Heart left ventricle (tissue), 16 donors: ENCODE results near the gene NTRK2. TPM values are rescaled to one million over a fixed set of nuclear protein-coding genes. Genes with fewer than 3 reads are reported as not detected.

Source experiments
- ATAC-seq, 4 donors: fragments of 200-7000 bp; cut with Tn5 transposase; one replicate each; pipeline ENCODE4 v1.9.1; 2020 to 2022; ENCODE audit warnings: moderate library complexity in 4 of 4, mild to moderate bottlenecking in 3 of 4, moderate number of reproducible peaks in 1 of 4
- DNase-seq, 5 donors: peaks; one replicate each; pipeline ENCODE4 v3.0.0-alpha.2; 2020
- H3K27ac ChIP-seq, 12 donors: fragments of 200-600 bp; sonication (generic) in 4 of 12; one replicate each; pipeline versions ENCODE4 v1.5.0 to v1.8.0; 2016 to 2022; ENCODE audit warnings: mild to moderate bottlenecking in 2 of 12
- H3K27me3 ChIP-seq, 9 donors: fragments of 200-600 bp; sonication (generic) in 2 of 9; one replicate each; pipeline versions ENCODE4 v1.5.1 to v1.8.0; 2016 to 2022; ENCODE audit warnings: mild to moderate bottlenecking in 3 of 9
- H3K36me3 ChIP-seq, 9 donors: fragments of 200-600 bp; sonication (generic) in 2 of 9; one replicate each; pipeline versions ENCODE4 v1.5.0 to v1.8.0; 2018 to 2022; ENCODE audit warnings: mild to moderate bottlenecking in 2 of 9
- H3K4me1 ChIP-seq, 12 donors: fragments of 200-600 bp; sonication (generic) in 4 of 12; one replicate each; pipeline versions ENCODE4 v1.5.0 to v1.8.0; 2016 to 2022; ENCODE audit warnings: mild to moderate bottlenecking in 3 of 12
- H3K4me3 ChIP-seq, 12 donors: fragments of 200-600 bp; sonication (generic) in 4 of 12; one replicate each; pipeline versions ENCODE4 v1.5.0 to v1.8.0; 2017 to 2022; ENCODE audit warnings: mild to moderate bottlenecking in 9 of 12, moderate library complexity in 4 of 12
- H3K9me3 ChIP-seq, 12 donors: fragments of 200-600 bp; sonication (generic) in 4 of 12; one replicate each; pipeline versions ENCODE4 v1.5.0 to v1.8.0; 2016 to 2022; ENCODE audit warnings: mild to moderate bottlenecking in 1 of 12
- POLR2A ChIP-seq, 2 donors: fragments of 450-650 bp; IDR thresholded peaks; one replicate each; pipeline ENCODE4 v1.6.1; 2017; ENCODE audit warnings: antibody characterized with exemption in 2 of 2, mild to moderate bottlenecking in 2 of 2, moderate library complexity in 2 of 2
- WGBS, 4 donors: extraction: QIAGEN DNeasy Blood & Tissue Kit in 2 of 4; methylation state at CpG; one replicate each; pipeline versions ENCODE4 v1.1.5 to v1.1.7; 2013 to 2018; 5-methylcytosine and 5-hydroxymethylcytosine counted together
- intact Hi-C, 10 donors: fragments of 100-400 bp; cut with DNase I; formaldehyde crosslinking; loops; one replicate each; pipeline versions ENCODE4 v1.11.1 to v1.14.2; 2022
- polyA plus RNA-seq, 2 donors: library from polyadenylated mRNA; stranded (reverse); fragments of 200-250 nt; gene quantifications; one replicate each; pipeline ENCODE4 v1.2.3, GENCODE V29; 2013
- total RNA-seq, 9 donors: library from RNA; depleted of rRNA in 2 of 9; stranded (reverse); fragments of >200 nt in 2 of 9; fragmentation: NEBNext Ultra II Directional in 3 of 9; extraction: Animal tissue kit (Norgen Biotek cat#: 25700) in 3 of 9; gene quantifications; one replicate each; pipeline versions ENCODE4 v1.1.0 to v1.2.4, GENCODE V29; 2016 to 2023
- TF ChIP-seq, protein P1 (sequence below), 12 donors: fragments of 200-600 bp; sonication (generic) in 4 of 12; IDR thresholded peaks; one replicate each; pipeline versions ENCODE4 v1.5.0 to v1.8.0; 2018 to 2022; ENCODE audit warnings: antibody characterized with exemption in 12 of 12, mild to moderate bottlenecking in 5 of 12
- donor health status: ischemic (EF 13 %, LVEDD 7.1; RV severe dilation, severe dysfunction).
- donor health status: healthy with polysubstance abuse.
- donor health status: DM: no; HTN: yes; CAD: no.
- donor health status: DM: no; HTN: no; CAD: no.
- donor health status: ischemic (EF 25% LVEDD 6.9; RV normal size, moderate dysfunction).
- donor health status: ischemic (EF 25% LVEDD 5.7; RV mildly dilated, moderate dysfunction).
- donor health status: healthy.
- donor health status: DM: yes; HTN: yes; CAD: no.
- donor health status: ischemic (EF 35%, LVEDD 5.7; RV mildly dilated, moderate dysfunction).
- donor health status: nonischemic (EF 11% LVEDD 7.7; RV severe dilation, severe dysfunction).
- donor health status: DM: yes; HTN: yes; CAD: no.
- donor health status: PGD.
- donor health status: ischemic (EF 29% LVEDD 5.4; RV normal size, mild dysfunction).
- donor health status: nonischemic (EF 23%, LVEDD 6.1; RV moderate dilation, normal function).

NTRK2 gene
- total and polyA plus RNA-seq, 11 donors, result 0.86 to 16.0 (median 2.4) TPM

GRCh38 chr9:85045271-85045670, 375.7 kb downstream of the NTRK2 start:
- peaks cover 0 to 2% (median 0%) of the 10 kb centered on the region in 9 donors for H3K27me3 ChIP-seq
- intact Hi-C loops, result no loop called here
- H3K4me3 ChIP-seq, result no peak overlapping the region
- H3K27ac ChIP-seq, result no peak overlapping the region
- DNase-seq, result no peak
- 74 to 85% (median 79%) methylated on average over 6 of the region's 6 CpGs for WGBS, 4 donors
- no peaks in the 10 kb centered on the region for H3K36me3 ChIP-seq
- no peaks in the 10 kb centered on the region for H3K4me1 ChIP-seq
- no peaks in the 10 kb centered on the region for H3K9me3 ChIP-seq
- ATAC-seq, result no peak
- no peak for TF ChIP-seq POLR2A (IDR thresholded peaks at IDR 0.05)
- TF ChIP-seq, protein P1, sequence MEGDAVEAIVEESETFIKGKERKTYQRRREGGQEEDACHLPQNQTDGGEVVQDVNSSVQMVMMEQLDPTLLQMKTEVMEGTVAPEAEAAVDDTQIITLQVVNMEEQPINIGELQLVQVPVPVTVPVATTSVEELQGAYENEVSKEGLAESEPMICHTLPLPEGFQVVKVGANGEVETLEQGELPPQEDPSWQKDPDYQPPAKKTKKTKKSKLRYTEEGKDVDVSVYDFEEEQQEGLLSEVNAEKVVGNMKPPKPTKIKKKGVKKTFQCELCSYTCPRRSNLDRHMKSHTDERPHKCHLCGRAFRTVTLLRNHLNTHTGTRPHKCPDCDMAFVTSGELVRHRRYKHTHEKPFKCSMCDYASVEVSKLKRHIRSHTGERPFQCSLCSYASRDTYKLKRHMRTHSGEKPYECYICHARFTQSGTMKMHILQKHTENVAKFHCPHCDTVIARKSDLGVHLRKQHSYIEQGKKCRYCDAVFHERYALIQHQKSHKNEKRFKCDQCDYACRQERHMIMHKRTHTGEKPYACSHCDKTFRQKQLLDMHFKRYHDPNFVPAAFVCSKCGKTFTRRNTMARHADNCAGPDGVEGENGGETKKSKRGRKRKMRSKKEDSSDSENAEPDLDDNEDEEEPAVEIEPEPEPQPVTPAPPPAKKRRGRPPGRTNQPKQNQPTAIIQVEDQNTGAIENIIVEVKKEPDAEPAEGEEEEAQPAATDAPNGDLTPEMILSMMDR (IDR thresholded peaks at IDR 0.05), result no peak

GRCh38 chr9:85046475-85046874, 376.9 kb downstream of the NTRK2 start:
- H3K36me3 ChIP-seq, result no peaks in the 10 kb centered on the region
- H3K27ac ChIP-seq, result no peak overlapping the region
- no peak overlapping the region for H3K4me3 ChIP-seq
- no peak for TF ChIP-seq POLR2A (IDR thresholded peaks at IDR 0.05)
- TF ChIP-seq, protein P1 (IDR thresholded peaks at IDR 0.05), result no peak
- H3K9me3 ChIP-seq, result no peaks in the 10 kb centered on the region
- WGBS, 4 donors, result 81 to 90% (median 84%) methylated on average over 4 of the region's 4 CpGs
- ATAC-seq (no peak), DNase-seq (no peak)
- intact Hi-C loops, result no loop called here
- peaks cover 0 to 4% (median 0%) of the 10 kb centered on the region in 9 donors for H3K27me3 ChIP-seq
- no peaks in the 10 kb centered on the region for H3K4me1 ChIP-seq

GRCh38 chr9:85053206-85053786, 383.8 kb downstream of the NTRK2 start:
- Histone ChIP-seq H3K4me1 (no peaks in the 10 kb centered on the region), H3K36me3 (no peaks in the 10 kb centered on the region), H3K4me3 (no peak overlapping the region), H3K27ac (no peak overlapping the region), H3K9me3 (no peaks in the 10 kb centered on the region), H3K27me3 (peaks cover 0 to 5% (median 0%) of the 10 kb centered on the region in 9 donors)
- intact Hi-C loops, result no loop called here
- 22 to 33% (median 28%) methylated on average over 2 of the region's 2 CpGs for WGBS, 4 donors
- DNase-seq, result no peak
- no peak for ATAC-seq
- TF ChIP-seq POLR2A (IDR thresholded peaks at IDR 0.05), result no peak

DNA sequence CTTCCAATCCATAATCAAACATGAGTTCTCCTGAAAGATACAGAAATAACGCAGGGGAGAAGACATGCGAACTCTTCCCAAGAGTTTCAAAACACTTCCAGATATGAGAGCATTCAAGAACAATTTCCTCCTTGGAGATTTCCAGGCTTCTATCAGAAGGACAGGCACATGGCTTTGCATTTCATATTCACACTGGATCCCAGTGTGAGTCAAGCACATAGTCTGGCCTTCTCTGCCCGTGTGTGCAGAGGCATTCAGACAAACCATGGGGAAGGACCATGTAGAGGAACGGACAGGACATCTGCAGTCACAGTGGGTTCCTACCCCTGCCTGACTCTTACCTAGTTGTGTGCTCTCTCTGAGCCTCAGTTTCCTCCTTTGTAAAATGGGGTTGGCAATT, 384.5 kb downstream of the NTRK2 start:
- H3K27ac ChIP-seq, result no peak overlapping the region
- H3K4me1 ChIP-seq, result no peaks in the 10 kb centered on the region
- no peaks in the 10 kb centered on the region for H3K9me3 ChIP-seq
- ATAC-seq (no peak), DNase-seq (no peak)
- H3K4me3 ChIP-seq, result no peak overlapping the region
- intact Hi-C loops, result no loop called here
- peaks cover 0 to 5% (median 0%) of the 10 kb centered on the region in 9 donors for H3K27me3 ChIP-seq
- no peak for TF ChIP-seq POLR2A (IDR thresholded peaks at IDR 0.05)
- TF ChIP-seq, protein P1 (IDR thresholded peaks at IDR 0.05), result no peak
- 65 to 85% (median 80%) methylated on average over 4 of the region's 4 CpGs for WGBS, 4 donors
- H3K36me3 ChIP-seq, result no peaks in the 10 kb centered on the region
